Neural progenitor cell (in vitro differentiated cells): ENCODE measurements around the gene STK38. TPM values are rescaled to one million over a fixed set of nuclear protein-coding genes. Genes with fewer than 3 reads are reported as not detected.

Source experiments
- DNase-seq: peaks from one replicate; pipeline ENCODE4 v3.0.0-alpha.2; 2016; ENCODE audit warnings: low spot score
- H2AFZ ChIP-seq: fragments of 200-600 bp; sonication (generic); replicated peaks from 2 replicates; pipeline ENCODE4 v1.6.1; 2016; ENCODE audit warnings: antibody characterized with exemption
- H3F3A ChIP-seq: fragments of 200-600 bp; sonication (generic); 2 replicates; pipeline ENCODE4 v1.6.1; 2016; ENCODE audit warnings: antibody characterized with exemption, low read depth
- H3K27ac ChIP-seq: fragments of 200-600 bp; sonication (generic); 2 replicates; pipeline ENCODE4 v1.5.1; 2016; ENCODE audit warnings: mild to moderate bottlenecking
- H3K27me3 ChIP-seq: fragments of 200-600 bp; sonication (generic); 2 replicates; pipeline ENCODE4 v1.6.1; 2016; ENCODE audit warnings: mild to moderate bottlenecking, moderate library complexity
- H3K36me3 ChIP-seq: fragments of 200-600 bp; sonication (generic); 2 replicates; pipeline ENCODE4 v1.5.1; 2016
- H3K4me1 ChIP-seq: fragments of 200-600 bp; sonication (generic); 2 replicates; pipeline ENCODE4 v1.6.1; 2016; ENCODE audit warnings: mixed run types
- H3K4me2 ChIP-seq: fragments of 200-600 bp; sonication (generic); 2 replicates; pipeline ENCODE4 v1.6.1; 2016
- H3K4me3 ChIP-seq: fragments of 200-600 bp; sonication (generic); 2 replicates; pipeline ENCODE4 v1.5.1; 2016
- H3K79me2 ChIP-seq: fragments of 200-600 bp; sonication (generic); 2 replicates; pipeline ENCODE4 v1.6.1; 2016; ENCODE audit warnings: low read depth
- H3K9ac ChIP-seq: fragments of 200-600 bp; sonication (generic); 2 replicates; pipeline ENCODE4 v1.6.1; 2016
- H3K9me3 ChIP-seq: fragments of 200-600 bp; sonication (generic); 2 replicates; pipeline ENCODE4 v1.5.1; 2016; ENCODE audit warnings: low read depth
- H4K20me1 ChIP-seq: fragments of 200-600 bp; sonication (generic); 2 replicates; pipeline ENCODE4 v1.6.1; 2016; ENCODE audit warnings: low read depth
- H3K27ac Mint-ChIP-seq: 3 replicates; pipeline ENCODE4 v1.8.0; 2021; ENCODE audit warnings: mixed read lengths
- H3K27me3 Mint-ChIP-seq: 2 replicates; pipeline ENCODE4 v1.8.0; 2022; ENCODE audit warnings: low read depth, mild to moderate bottlenecking, inconsistent platforms, moderate library complexity, mixed read lengths; ENCODE audit not compliant: insufficient read depth
- H3K36me3 Mint-ChIP-seq: 3 replicates; pipeline ENCODE4 v1.8.0; 2021; ENCODE audit warnings: mixed read lengths
- H3K4me1 Mint-ChIP-seq: 3 replicates; pipeline ENCODE4 v1.8.0; 2021; ENCODE audit warnings: mixed read lengths
- H3K4me3 Mint-ChIP-seq: 3 replicates; pipeline ENCODE4 v1.8.0; 2021; ENCODE audit warnings: mild to moderate bottlenecking, moderate library complexity, mixed read lengths
- H3K9me3 Mint-ChIP-seq: 3 replicates; pipeline ENCODE4 v1.8.0; 2020; ENCODE audit warnings: mixed read lengths
- CTCF ChIP-seq: fragments of 200-600 bp; sonication (generic); IDR thresholded peaks from 2 replicates; pipeline ENCODE4 v1.5.1; 2017; ENCODE audit warnings: antibody characterized with exemption, mild to moderate bottlenecking
- EZH2 ChIP-seq: fragments of 200-600 bp; sonication (generic); IDR thresholded peaks from 2 replicates; pipeline ENCODE4 v1.6.1; 2017; ENCODE audit warnings: antibody characterized with exemption, mild to moderate bottlenecking, moderate library complexity
- EZH2phosphoT487 ChIP-seq: fragments of 200-600 bp; sonication (generic); IDR thresholded peaks from 2 replicates; pipeline ENCODE4 v1.6.1; 2017; ENCODE audit warnings: antibody characterized with exemption
- total RNA-seq: library from RNA; depleted of rRNA; stranded (reverse); fragments of >200 nt; gene quantifications from 2 replicates; pipeline ENCODE4 v1.2.3, GENCODE V29; 2015; ENCODE audit warnings: low replicate concordance

Gene STK38
- total RNA-seq, 1 donor from 2014 or later, result 31.9 TPM

GRCh38 chr6:36492621-36493020 lies 54.7 kb downstream of the STK38 start:
- no peak overlapping the region for H3K4me3 ChIP-seq
- no peaks in the 10 kb centered on the region for H3K79me2 ChIP-seq
- Mint-ChIP-seq H3K4me3 (no peak overlapping the region), H3K9me3 (no peaks in the 10 kb centered on the region), H3K27ac (no peak overlapping the region), H3K4me1 (peaks cover 11% of the 10 kb centered on the region), H3K27me3 (peaks cover 4% of the 10 kb centered on the region), H3K36me3 (peaks cover 50% of the 10 kb centered on the region)
- H3F3A ChIP-seq, result peaks cover 32% of the 10 kb centered on the region
- H2AFZ ChIP-seq, result no peak overlapping the region
- no peak overlapping the region for H3K9ac ChIP-seq
- DNase-seq, result no peak
- no peak for TF ChIP-seq EZH2phosphoT487
- TF ChIP-seq EZH2, result no peak
- TF ChIP-seq CTCF, result no peak
- peaks cover 28% of the 10 kb centered on the region for H3K4me1 ChIP-seq
- no peaks in the 10 kb centered on the region for H3K9me3 ChIP-seq
- H3K4me2 ChIP-seq, result no peak overlapping the region
- H3K36me3 ChIP-seq, result no peaks in the 10 kb centered on the region
- H3K27me3 ChIP-seq, result no peaks in the 10 kb centered on the region
- H4K20me1 ChIP-seq, result peaks cover 9% of the 10 kb centered on the region
- no peak overlapping the region for H3K27ac ChIP-seq

GRCh38 chr6:36492092-36492491 lies 55.2 kb downstream of the STK38 start:
- H3K79me2 ChIP-seq, result no peaks in the 10 kb centered on the region
- Mint-ChIP-seq H3K4me1 (peaks cover 11% of the 10 kb centered on the region), H3K4me3 (no peak overlapping the region), H3K27ac (no peak overlapping the region), H3K36me3 (peaks cover 48% of the 10 kb centered on the region), H3K27me3 (peaks cover 4% of the 10 kb centered on the region), H3K9me3 (no peaks in the 10 kb centered on the region)
- H3K36me3 ChIP-seq, result no peaks in the 10 kb centered on the region
- H2AFZ ChIP-seq, result no peak overlapping the region
- H3F3A ChIP-seq, result peaks cover 32% of the 10 kb centered on the region
- no peaks in the 10 kb centered on the region for H3K9me3 ChIP-seq
- H4K20me1 ChIP-seq, result peaks cover 9% of the 10 kb centered on the region
- no peak overlapping the region for H3K27ac ChIP-seq
- H3K9ac ChIP-seq, result no peak overlapping the region
- H3K4me2 ChIP-seq, result no peak overlapping the region
- H3K4me1 ChIP-seq, result peaks cover 28% of the 10 kb centered on the region
- no peaks in the 10 kb centered on the region for H3K27me3 ChIP-seq
- no peak for DNase-seq
- TF ChIP-seq CTCF (no peak), EZH2phosphoT487 (no peak), EZH2 (no peak)
- no peak overlapping the region for H3K4me3 ChIP-seq

GRCh38 chr6:36491378-36491965 lies 55.8 kb downstream of the STK38 start:
- Mint-ChIP-seq H3K36me3 (peaks cover 48% of the 10 kb centered on the region), H3K27ac (no peak overlapping the region), H3K4me3 (no peak overlapping the region), H3K27me3 (peaks cover 4% of the 10 kb centered on the region), H3K4me1 (peaks cover 11% of the 10 kb centered on the region), H3K9me3 (no peaks in the 10 kb centered on the region)
- Histone ChIP-seq H4K20me1 (peaks cover 9% of the 10 kb centered on the region), H3K4me2 (no peak overlapping the region), H3K4me3 (no peak overlapping the region), H2AFZ (no peak overlapping the region), H3K9me3 (no peaks in the 10 kb centered on the region), H3K36me3 (no peaks in the 10 kb centered on the region), H3K79me2 (no peaks in the 10 kb centered on the region), H3K27me3 (no peaks in the 10 kb centered on the region), H3K4me1 (peaks cover 28% of the 10 kb centered on the region), H3F3A (peaks cover 32% of the 10 kb centered on the region), H3K9ac (no peak overlapping the region), H3K27ac (no peak overlapping the region)
- TF ChIP-seq EZH2phosphoT487, result no peak
- no peak for TF ChIP-seq CTCF
- TF ChIP-seq EZH2, result no peak
- DNase-seq, result no peak
